ENCODE data around the gene TPRN.

Gene TPRN

DNA sequence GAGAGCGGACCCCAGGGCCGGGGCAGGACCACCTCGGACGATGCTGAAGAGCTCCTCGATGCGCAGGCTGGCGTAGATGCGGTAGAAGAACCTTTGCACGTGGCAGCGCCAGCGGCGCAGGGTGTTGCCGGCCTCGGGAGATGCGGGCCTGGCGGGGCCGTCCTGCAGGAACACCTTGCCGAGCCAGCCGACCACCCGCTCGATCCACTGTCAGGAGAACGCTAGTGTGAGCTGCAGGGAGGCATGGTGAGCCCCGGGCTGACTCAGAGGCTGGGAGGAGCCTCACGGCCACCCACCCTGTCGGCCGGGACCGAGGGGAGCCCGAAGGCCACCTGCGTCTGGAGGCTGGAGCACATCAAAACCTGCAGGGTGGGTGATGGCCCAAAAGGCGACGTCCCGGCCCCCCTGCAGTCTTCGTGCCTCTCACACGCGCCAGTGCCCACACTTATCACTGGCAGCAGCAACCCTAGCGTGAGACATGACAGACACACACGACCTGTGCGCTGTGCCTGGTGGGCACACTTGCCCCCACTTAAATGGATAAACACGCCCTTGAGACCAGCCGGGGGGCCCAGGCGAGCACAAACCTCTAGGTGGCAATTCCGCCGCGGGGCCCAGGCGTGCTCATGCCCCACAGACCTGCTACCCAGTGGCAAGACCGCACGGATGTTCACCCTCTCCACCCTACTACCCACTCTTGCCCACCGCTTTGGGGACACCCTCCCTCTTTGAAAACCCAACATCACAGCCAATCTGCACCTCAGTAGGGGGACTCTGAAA lies 15.5 kb downstream of the TPRN start:
- TF ChIP-seq, protein P1, sequence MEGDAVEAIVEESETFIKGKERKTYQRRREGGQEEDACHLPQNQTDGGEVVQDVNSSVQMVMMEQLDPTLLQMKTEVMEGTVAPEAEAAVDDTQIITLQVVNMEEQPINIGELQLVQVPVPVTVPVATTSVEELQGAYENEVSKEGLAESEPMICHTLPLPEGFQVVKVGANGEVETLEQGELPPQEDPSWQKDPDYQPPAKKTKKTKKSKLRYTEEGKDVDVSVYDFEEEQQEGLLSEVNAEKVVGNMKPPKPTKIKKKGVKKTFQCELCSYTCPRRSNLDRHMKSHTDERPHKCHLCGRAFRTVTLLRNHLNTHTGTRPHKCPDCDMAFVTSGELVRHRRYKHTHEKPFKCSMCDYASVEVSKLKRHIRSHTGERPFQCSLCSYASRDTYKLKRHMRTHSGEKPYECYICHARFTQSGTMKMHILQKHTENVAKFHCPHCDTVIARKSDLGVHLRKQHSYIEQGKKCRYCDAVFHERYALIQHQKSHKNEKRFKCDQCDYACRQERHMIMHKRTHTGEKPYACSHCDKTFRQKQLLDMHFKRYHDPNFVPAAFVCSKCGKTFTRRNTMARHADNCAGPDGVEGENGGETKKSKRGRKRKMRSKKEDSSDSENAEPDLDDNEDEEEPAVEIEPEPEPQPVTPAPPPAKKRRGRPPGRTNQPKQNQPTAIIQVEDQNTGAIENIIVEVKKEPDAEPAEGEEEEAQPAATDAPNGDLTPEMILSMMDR (IDR thresholded peaks at IDR 0.05; ENCODE audit: control insufficient read depth, extremely low read depth, insufficient read depth) = no peak
- no peak overlapping the region for H3K4me3 ChIP-seq (ENCODE audit: low read depth, low read length)

DNA sequence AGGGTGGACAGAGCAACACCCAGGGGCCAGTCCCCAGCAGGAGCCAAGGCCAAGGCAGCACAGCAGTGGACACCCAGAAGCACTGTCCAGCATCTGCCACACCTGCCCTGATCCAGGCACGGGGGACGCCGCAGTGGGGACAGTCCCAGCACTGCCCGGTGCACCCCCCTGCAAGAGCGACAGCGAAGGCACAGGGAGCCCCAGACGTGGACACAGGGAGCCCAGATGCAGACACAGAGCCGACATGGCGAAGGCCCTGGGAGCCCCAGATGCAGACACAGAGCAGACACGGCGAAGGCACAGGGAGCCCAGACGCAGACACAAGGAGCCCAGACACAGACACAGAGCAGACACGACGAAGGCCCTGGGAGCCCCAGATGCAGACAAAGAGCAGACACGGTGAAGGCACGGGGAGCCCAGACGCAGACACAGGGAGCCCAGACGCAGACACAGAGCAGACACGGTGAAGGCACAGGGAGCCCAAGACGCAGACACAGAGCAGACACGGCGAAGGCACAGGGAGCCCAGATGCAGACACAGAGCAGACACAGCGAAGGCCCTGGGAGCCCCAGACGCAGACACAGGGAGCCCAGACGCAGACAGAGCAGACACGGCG lies 16.5 kb downstream of the TPRN start:
- TF ChIP-seq, protein P1 (IDR thresholded peaks at IDR 0.05; ENCODE audit: control insufficient read depth, extremely low read depth, insufficient read depth) = no peak
- no peak overlapping the region for H3K4me3 ChIP-seq (ENCODE audit: low read depth, low read length)
- no peak for DNase-seq (ENCODE audit: low read depth)

More for the DNA sequence above, 15.5 kb downstream of the TPRN start:
- no peak for DNase-seq (ENCODE audit: low read depth)

DNA sequence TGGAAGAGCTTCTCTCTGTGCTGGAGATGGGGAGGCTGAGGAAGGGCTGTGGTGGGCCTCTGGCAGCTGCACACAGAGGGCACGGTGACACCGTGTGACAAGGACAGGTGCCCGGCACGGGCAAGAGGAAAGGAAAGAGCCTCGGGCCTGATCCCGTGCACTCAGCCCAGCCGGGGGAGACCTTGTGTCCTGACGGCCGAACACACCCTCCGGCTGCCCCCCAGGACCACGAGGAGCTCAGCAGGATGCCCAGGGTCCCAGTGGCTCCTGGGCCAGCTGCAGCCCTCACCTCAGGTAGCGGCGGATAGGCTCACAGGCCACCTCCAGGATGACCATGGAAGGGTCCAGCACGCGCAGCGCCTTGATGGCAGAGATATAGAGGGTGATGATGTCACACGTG lies 17.7 kb downstream of the TPRN start:
- no peak for DNase-seq (ENCODE audit: low read depth)
- H3K4me3 ChIP-seq (ENCODE audit: low read depth, low read length) = no peak overlapping the region
- TF ChIP-seq, protein P1 (IDR thresholded peaks at IDR 0.05; ENCODE audit: control insufficient read depth, extremely low read depth, insufficient read depth) = no peak

DNA sequence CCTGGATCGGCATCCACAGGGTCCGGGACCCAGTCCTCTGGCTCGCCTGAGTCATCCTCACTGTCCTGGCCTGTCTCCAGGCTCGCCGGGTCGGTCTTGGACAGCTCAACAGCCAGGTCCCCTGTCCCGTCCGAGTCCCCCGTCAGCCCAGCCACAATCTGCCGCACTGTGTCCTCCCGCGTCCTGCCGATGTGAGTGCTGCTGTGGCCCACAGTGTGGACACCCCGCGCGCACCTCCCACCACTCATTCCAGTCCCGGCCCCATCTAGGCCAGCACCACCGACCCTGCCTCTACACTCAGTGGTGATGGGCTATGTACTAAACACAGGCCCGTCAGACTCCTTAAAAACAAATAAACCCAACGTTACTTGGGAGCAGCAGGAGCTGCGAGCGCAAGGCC lies 18.9 kb downstream of the TPRN start:
- no peak for DNase-seq (ENCODE audit: low read depth)
- TF ChIP-seq, protein P1 (IDR thresholded peaks at IDR 0.05; ENCODE audit: control insufficient read depth, extremely low read depth, insufficient read depth) = no peak

DNA sequence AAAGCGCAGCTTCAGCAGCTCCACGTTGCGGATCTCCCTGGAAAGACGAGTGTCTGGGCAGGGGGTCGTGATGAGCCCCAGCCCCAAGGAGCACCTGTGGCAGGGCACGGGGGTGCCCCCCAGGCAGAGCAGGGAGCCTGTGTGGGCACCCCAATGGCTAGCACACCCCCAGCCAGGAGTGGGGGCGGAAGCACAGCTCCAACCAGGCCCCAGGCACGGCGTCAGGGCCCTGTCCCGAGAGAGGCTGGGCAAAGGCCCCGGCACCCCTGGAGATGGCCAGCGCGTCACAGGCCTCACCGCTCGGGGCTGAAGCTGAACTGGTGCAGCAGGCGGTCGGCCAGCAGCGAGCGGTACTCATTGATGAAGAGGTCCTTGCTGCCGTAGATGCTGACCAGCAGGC lies 20.1 kb downstream of the TPRN start:
- no peak for DNase-seq (ENCODE audit: low read depth)
- TF ChIP-seq, protein P1 (IDR thresholded peaks at IDR 0.05; ENCODE audit: control insufficient read depth, extremely low read depth, insufficient read depth) = no peak
- H3K4me3 ChIP-seq (ENCODE audit: low read depth, low read length) = no peak overlapping the region

More for the DNA sequence above, 18.9 kb downstream of the TPRN start:
- H3K4me3 ChIP-seq (ENCODE audit: low read depth, low read length) = no peak overlapping the region

DNA sequence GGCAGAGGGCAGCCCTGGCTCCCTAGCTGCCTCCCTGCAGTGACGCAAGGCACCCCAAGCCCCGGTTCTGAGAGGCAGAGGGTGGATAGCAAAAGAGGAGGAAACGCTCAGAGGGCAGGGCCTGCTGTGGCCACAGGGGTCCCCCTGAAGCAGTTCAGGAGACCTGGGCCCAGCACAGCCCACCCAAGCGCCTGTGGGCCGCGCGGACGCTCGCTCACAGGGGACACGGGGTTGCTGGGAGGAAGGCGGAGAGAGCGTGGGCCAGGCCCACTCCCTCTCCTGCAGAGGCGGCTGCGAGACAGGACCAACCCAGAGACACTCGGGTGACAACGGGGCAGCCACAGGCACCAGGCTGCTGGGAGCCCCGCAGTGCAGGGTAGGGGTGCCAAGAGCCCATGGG lies 20.8 kb downstream of the TPRN start:
- DNase-seq (ENCODE audit: low read depth) = no peak
- H3K4me3 ChIP-seq (ENCODE audit: low read depth, low read length) = no peak overlapping the region
- TF ChIP-seq, protein P1 (IDR thresholded peaks at IDR 0.05; ENCODE audit: control insufficient read depth, extremely low read depth, insufficient read depth) = no peak

All from LNCaP clone FGC (cell line).